Head of caudate nucleus (tissue), 42 donors: ENCODE measurements around the gene BSND.

Experiments used
- DNase-seq, 42 donors: peaks; one replicate each; pipeline versions ENCODE4 v3.0.0 to v3.0.0-alpha.2; 2020 to 2021; ENCODE audit warnings: mixed read lengths in 7 of 42
- intact Hi-C: fragments of 100-400 bp; cut with DNase I; formaldehyde crosslinking; loops from one replicate; pipeline ENCODE4 v1.15.0; 2022

The BSND gene

GRCh38 chr1:54973205-54973921 is 25.4 kb upstream of the BSND start:
- DNase-seq = peak in 26 of 42 donors; percentile 8 to 70 (median 40)
- intact Hi-C loops = no loop called here

GRCh38 chr1:54975356-54976108 is 23.2 kb upstream of the BSND start:
- intact Hi-C loops = no loop called here
- no peak for DNase-seq

GRCh38 chr1:54976747-54977146 is 22.0 kb upstream of the BSND start:
- intact Hi-C loops = no loop called here
- DNase-seq = no peak

GRCh38 chr1:54977533-54978297 is 21.0 kb upstream of the BSND start:
- intact Hi-C loops = no loop called here
- no peak for DNase-seq

- intact Hi-C loops = no loop called here
- no peak for DNase-seq
Measured at GRCh38 chr1:54978528-54979326, 20.0 kb upstream of the BSND start.

GRCh38 chr1:54979327-54979891 is 19.3 kb upstream of the BSND start:
- intact Hi-C loops = no loop called here

GRCh38 chr1:54980046-54980527 is 18.6 kb upstream of the BSND start:
- DNase-seq = no peak
- intact Hi-C loops = no loop called here

More at GRCh38 chr1:54979327-54979891, 19.3 kb upstream of the BSND start:
- peak in 1 of 42 donors; percentile 51 for DNase-seq

GRCh38 chr1:54980528-54981241 is 18.0 kb upstream of the BSND start, which contains the start of gene TMEM61:
TMEM61 (plus strand) TSS chr1:54980628; CDS start chr1:54981066, 438 bp downstream.
- intact Hi-C loops = no loop called here
- no peak for DNase-seq

- intact Hi-C loops = no loop called here
- DNase-seq = peak in 1 of 42 donors; percentile 2
Measured at GRCh38 chr1:54981466-54981865, 17.3 kb upstream of the BSND start.

GRCh38 chr1:54982739-54983138 is 16.0 kb upstream of the BSND start:
- intact Hi-C loops = no loop called here
- no peak for DNase-seq

- no peak for DNase-seq
- intact Hi-C loops = no loop called here
Measured at GRCh38 chr1:54984131-54984842, 14.4 kb upstream of the BSND start.

- DNase-seq = no peak
- intact Hi-C loops = no loop called here
Measured at GRCh38 chr1:54985556-54985955, 13.2 kb upstream of the BSND start.

- no peak for DNase-seq
- intact Hi-C loops = no loop called here
Measured at GRCh38 chr1:54986025-54986424, 12.7 kb upstream of the BSND start.

- intact Hi-C loops = no loop called here
- DNase-seq = no peak
Measured at GRCh38 chr1:54986533-54986932, 12.2 kb upstream of the BSND start.

GRCh38 chr1:54987427-54987826 is 11.3 kb upstream of the BSND start:
- intact Hi-C loops = no loop called here
- no peak for DNase-seq

GRCh38 chr1:54987919-54988705 is 10.6 kb upstream of the BSND start:
- DNase-seq = no peak
- intact Hi-C loops = no loop called here

- DNase-seq = no peak
- intact Hi-C loops = no loop called here
Measured at GRCh38 chr1:54988975-54989374, 9.8 kb upstream of the BSND start.
